HepG2 (cell line): ENCODE measurements around the gene SPG7. TPM values are rescaled to one million over a fixed set of nuclear protein-coding genes. Genes with fewer than 3 reads are reported as not detected.

ENCODE experiments used
- BORCS8-MEF2B ChIP-seq: sonication (generic); formaldehyde crosslinking; IDR thresholded peaks from 2 replicates; pipeline ENCODE4 v1.8.0; 2022; ENCODE audit warnings: mild to moderate bottlenecking, missing genetic modification reagents
- CHCHD3 ChIP-seq: sonication (generic); formaldehyde crosslinking; IDR thresholded peaks from 2 replicates; pipeline ENCODE4 v1.8.0; 2022; ENCODE audit warnings: mild to moderate bottlenecking, missing genetic modification reagents, moderate library complexity
- E2F2 ChIP-seq: sonication (generic); formaldehyde crosslinking; IDR thresholded peaks from 2 replicates; pipeline ENCODE4 v1.4.0; 2020; ENCODE audit warnings: missing genetic modification reagents, borderline replicate concordance
- KLF9 ChIP-seq: IDR thresholded peaks from 2 replicates; pipeline ENCODE4 v1.6.1; 2016; ENCODE audit warnings: low read depth
- MIXL1 ChIP-seq: IDR thresholded peaks from 2 replicates; pipeline ENCODE4 v1.6.1; 2016
- PCBP2 ChIP-seq: fragments of 200-400 bp; formaldehyde crosslinking; optimal IDR thresholded peaks from 2 replicates; pipeline ENCODE3; 2018; ENCODE audit warnings: low read length, low read depth; ENCODE audit not compliant: poor library complexity, severe bottlenecking
- REL ChIP-seq: sonication (generic); formaldehyde crosslinking; conservative IDR thresholded peaks from 2 replicates; pipeline ENCODE4 v1.8.0; 2022; ENCODE audit warnings: mild to moderate bottlenecking, missing genetic modification reagents, moderate library complexity
- RFX5 ChIP-seq: IDR thresholded peaks from 2 replicates; pipeline ENCODE4 v1.6.1; 2011; ENCODE audit warnings: low read depth, low read length, improper control_type of control experiment
- TBL1XR1 ChIP-seq: fragments of 150-350 bp; IDR thresholded peaks from 2 replicates; pipeline ENCODE4 v1.6.1; 2014; ENCODE audit warnings: borderline replicate concordance, low read length; ENCODE audit not compliant: partially characterized antibody
- ZBTB39 ChIP-seq: sonication (generic); formaldehyde crosslinking; IDR thresholded peaks from 2 replicates; pipeline ENCODE4 v1.5.0; 2020; ENCODE audit warnings: missing genetic modification reagents
- ZMAT3 ChIP-seq: sonication (generic); formaldehyde crosslinking; conservative IDR thresholded peaks from 2 replicates; pipeline ENCODE4 v1.7.0; 2021; ENCODE audit warnings: missing genetic modification reagents
- ZNF414 ChIP-seq: sonication (generic); formaldehyde crosslinking; IDR thresholded peaks from 2 replicates; pipeline ENCODE4 v1.5.0; 2020; ENCODE audit warnings: missing genetic modification reagents
- ZNF546 ChIP-seq: sonication (generic); formaldehyde crosslinking; conservative IDR thresholded peaks from 2 replicates; pipeline ENCODE4 v1.8.1; 2023; ENCODE audit warnings: mild to moderate bottlenecking, missing genetic modification reagents
- ZNF609 ChIP-seq: sonication (generic); formaldehyde crosslinking; IDR thresholded peaks from 2 replicates; pipeline ENCODE4 v1.4.0; 2020; ENCODE audit warnings: mild to moderate bottlenecking, missing genetic modification reagents, borderline replicate concordance
- ZNF766 ChIP-seq: sonication (generic); formaldehyde crosslinking; IDR thresholded peaks from 2 replicates; pipeline ENCODE4 v1.5.0; 2020; ENCODE audit warnings: missing genetic modification reagents, borderline replicate concordance
- ZSCAN9 ChIP-seq: IDR thresholded peaks from 2 replicates; pipeline ENCODE4 v1.6.1; 2016; ENCODE audit warnings: borderline replicate concordance
- polyA plus RNA-seq, 8 experiments: library from polyadenylated mRNA; depleted of rRNA in 3 of 8; stranded (reverse) in 7 of 8; unstranded in 1 of 8; fragments of >200 nt; fragmentation: Illumina TruSeq in 4 of 8; extraction: Trizol in 4 of 8; gene quantifications; 2 replicates each; pipeline versions ENCODE4 v1.2.1 to v1.2.3, GENCODE V29; 2011 to 2016; ENCODE audit warnings: low read depth in 4 of 8, missing spikeins in 1 of 8, mixed read lengths in 1 of 8; ENCODE audit not compliant: insufficient read depth in 1 of 8
- total RNA-seq, 5 experiments: library from RNA; depleted of rRNA; stranded (reverse); fragments of >200 nt; fragmentation: Illumina TruSeq; extraction: Trizol; gene quantifications; 2 replicates each; pipeline ENCODE4 v1.2.3, GENCODE V29; 2016; ENCODE audit warnings: low read depth in 1 of 5
- TF ChIP-seq, protein P1 (sequence below): sonication (generic); formaldehyde crosslinking; IDR thresholded peaks from 2 replicates; pipeline ENCODE4 v1.4.0; 2020; ENCODE audit warnings: mild to moderate bottlenecking, missing genetic modification reagents
- TF ChIP-seq, protein P2 (sequence below): sonication (generic); formaldehyde crosslinking; IDR thresholded peaks from 2 replicates; pipeline ENCODE4 v1.8.1; 2022; ENCODE audit warnings: low read depth, mild to moderate bottlenecking, missing genetic modification reagents

Gene SPG7
- total and polyA plus RNA-seq, 2 of the 13 experiments (the other 11 are each of a cell fraction or from before 2014, with no cell fraction given), result 66.0 to 136 TPM

DNA sequence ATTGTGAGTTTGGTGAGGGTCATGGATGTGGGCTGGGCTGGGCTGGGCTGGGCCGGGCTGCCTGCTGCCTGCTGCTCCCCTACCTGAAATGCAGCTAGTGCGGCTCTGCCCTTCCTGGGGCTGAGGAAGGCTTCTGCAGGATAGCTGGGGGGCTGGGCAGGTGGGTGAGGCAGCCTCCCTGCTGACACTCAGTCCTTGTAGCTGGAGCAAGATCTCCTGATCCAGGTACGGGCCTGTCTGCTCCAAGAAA lies 57.0 kb downstream of the SPG7 start (continued):
- TF ChIP-seq ZSCAN9 (CRISPR knock-in tag) (no peak), ZNF546 (CRISPR knock-in tag) (no peak), REL (CRISPR knock-in tag) (0 out of 2 replicates have a peak, but pooled peaks have one; percentile 2), ZNF766 (0 out of 2 replicates have a peak, but pooled peaks have one; percentile 44), PCBP2 (peak; percentile 81), E2F2 (0 out of 2 replicates have a peak, but pooled peaks have one; percentile 59), ZMAT3 (CRISPR knock-in tag) (peak; percentile 50; the same call in 1 of the 2 replicates), ZNF609 (0 out of 2 replicates have a peak, but pooled peaks have one; percentile 13), CHCHD3 (CRISPR knock-in tag) (0 out of 2 replicates have a peak, but pooled peaks have one; percentile 39), BORCS8-MEF2B (CRISPR knock-in tag) (0 out of 2 replicates have a peak, but pooled peaks have one; percentile 18), ZBTB39 (CRISPR knock-in tag) (peak; percentile 82; the same call in 1 of the 2 replicates), RFX5 (no peak), TBL1XR1 (no peak), MIXL1 (CRISPR knock-in tag) (no peak; the same call in 1 of the 2 replicates), ZNF414 (CRISPR knock-in tag) (0 out of 2 replicates have a peak, but pooled peaks have one; percentile 54), KLF9 (CRISPR knock-in tag) (no peak)
- TF ChIP-seq, protein P1, sequence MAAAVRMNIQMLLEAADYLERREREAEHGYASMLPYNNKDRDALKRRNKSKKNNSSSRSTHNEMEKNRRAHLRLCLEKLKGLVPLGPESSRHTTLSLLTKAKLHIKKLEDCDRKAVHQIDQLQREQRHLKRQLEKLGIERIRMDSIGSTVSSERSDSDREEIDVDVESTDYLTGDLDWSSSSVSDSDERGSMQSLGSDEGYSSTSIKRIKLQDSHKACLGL (CRISPR knock-in tag), result no peak
- TF ChIP-seq, protein P2, sequence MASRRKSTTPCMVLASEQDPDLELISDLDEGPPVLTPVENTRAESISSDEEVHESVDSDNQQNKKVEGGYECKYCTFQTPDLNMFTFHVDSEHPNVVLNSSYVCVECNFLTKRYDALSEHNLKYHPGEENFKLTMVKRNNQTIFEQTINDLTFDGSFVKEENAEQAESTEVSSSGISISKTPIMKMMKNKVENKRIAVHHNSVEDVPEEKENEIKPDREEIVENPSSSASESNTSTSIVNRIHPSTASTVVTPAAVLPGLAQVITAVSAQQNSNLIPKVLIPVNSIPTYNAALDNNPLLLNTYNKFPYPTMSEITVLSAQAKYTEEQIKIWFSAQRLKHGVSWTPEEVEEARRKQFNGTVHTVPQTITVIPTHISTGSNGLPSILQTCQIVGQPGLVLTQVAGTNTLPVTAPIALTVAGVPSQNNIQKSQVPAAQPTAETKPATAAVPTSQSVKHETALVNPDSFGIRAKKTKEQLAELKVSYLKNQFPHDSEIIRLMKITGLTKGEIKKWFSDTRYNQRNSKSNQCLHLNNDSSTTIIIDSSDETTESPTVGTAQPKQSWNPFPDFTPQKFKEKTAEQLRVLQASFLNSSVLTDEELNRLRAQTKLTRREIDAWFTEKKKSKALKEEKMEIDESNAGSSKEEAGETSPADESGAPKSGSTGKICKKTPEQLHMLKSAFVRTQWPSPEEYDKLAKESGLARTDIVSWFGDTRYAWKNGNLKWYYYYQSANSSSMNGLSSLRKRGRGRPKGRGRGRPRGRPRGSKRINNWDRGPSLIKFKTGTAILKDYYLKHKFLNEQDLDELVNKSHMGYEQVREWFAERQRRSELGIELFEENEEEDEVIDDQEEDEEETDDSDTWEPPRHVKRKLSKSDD (CRISPR knock-in tag), result no peak
